Neural cell (in vitro differentiated cells): ENCODE results near the gene DENND1A.

Experiments used
- EP300 ChIP-seq: fragments of 450-650 bp; conservative IDR thresholded peaks from 2 replicates; pipeline ENCODE4 v1.6.1; 2014; ENCODE audit warnings: antibody characterized with exemption, mild to moderate bottlenecking, moderate library complexity; ENCODE audit not compliant: poor library complexity, severe bottlenecking
- MXI1 ChIP-seq: fragments of 450-650 bp; conservative IDR thresholded peaks from 2 replicates; pipeline ENCODE4 v1.6.1; 2014; ENCODE audit warnings: antibody characterized with exemption, mild to moderate bottlenecking; ENCODE audit not compliant: poor library complexity, severe bottlenecking
- POLR2AphosphoS5 ChIP-seq: IDR thresholded peaks from 2 replicates; pipeline ENCODE4 v1.6.1; 2012
- TF ChIP-seq, protein P1 (sequence below): fragments of 450-650 bp; IDR thresholded peaks from 2 replicates; pipeline ENCODE4 v1.5.1; 2014; ENCODE audit warnings: antibody characterized with exemption, mild to moderate bottlenecking, moderate library complexity; ENCODE audit not compliant: poor library complexity, severe bottlenecking

DNA sequence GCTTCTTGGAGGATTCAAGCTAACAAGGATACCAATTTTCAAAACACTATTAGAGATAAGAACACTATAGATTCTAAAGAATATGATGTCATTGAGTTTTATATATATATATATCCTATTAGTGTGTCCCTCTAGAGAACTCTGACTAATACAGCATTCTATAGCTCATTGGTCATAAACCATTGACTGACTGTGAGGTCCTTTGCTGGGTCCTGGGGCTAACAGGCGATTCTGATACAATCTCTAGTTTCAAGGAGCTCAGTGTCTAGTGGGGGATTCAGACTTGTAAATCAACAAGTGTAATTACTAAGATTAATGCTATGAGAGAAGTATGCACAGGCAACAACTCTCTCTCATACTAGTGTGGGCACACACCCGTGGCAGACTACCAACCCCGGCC is 234.5 kb downstream of the DENND1A start:
- TF ChIP-seq POLR2AphosphoS5 (no peak), EP300 (no peak), MXI1 (no peak)
- TF ChIP-seq, protein P1, sequence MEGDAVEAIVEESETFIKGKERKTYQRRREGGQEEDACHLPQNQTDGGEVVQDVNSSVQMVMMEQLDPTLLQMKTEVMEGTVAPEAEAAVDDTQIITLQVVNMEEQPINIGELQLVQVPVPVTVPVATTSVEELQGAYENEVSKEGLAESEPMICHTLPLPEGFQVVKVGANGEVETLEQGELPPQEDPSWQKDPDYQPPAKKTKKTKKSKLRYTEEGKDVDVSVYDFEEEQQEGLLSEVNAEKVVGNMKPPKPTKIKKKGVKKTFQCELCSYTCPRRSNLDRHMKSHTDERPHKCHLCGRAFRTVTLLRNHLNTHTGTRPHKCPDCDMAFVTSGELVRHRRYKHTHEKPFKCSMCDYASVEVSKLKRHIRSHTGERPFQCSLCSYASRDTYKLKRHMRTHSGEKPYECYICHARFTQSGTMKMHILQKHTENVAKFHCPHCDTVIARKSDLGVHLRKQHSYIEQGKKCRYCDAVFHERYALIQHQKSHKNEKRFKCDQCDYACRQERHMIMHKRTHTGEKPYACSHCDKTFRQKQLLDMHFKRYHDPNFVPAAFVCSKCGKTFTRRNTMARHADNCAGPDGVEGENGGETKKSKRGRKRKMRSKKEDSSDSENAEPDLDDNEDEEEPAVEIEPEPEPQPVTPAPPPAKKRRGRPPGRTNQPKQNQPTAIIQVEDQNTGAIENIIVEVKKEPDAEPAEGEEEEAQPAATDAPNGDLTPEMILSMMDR = no peak
